Keratinocyte (primary cell): ENCODE results near the gene CFHR5. TPM values are rescaled to one million over a fixed set of nuclear protein-coding genes. Genes with fewer than 3 reads are reported as not detected.

Experiments
- DNase-seq: peaks from one replicate; pipeline ENCODE4 v3.0.0-alpha.2; 2011; ENCODE audit warnings: low read depth, missing footprints, low spot score
- FAIRE-seq: peaks from 2 replicates; lab custom pipeline; 2011; peaks lifted over from hg19 to GRCh38; lab: Jason Lieb, UNC
- H2AFZ ChIP-seq: 2 replicates; pipeline ENCODE4 v1.6.0; 2012; ENCODE audit warnings: low read length, control low read depth, inconsistent platforms; ENCODE audit not compliant: control insufficient read depth
- H3K27ac ChIP-seq: 2 replicates; pipeline ENCODE4 v1.5.1; 2011; ENCODE audit warnings: low read length; ENCODE audit not compliant: control insufficient read depth, insufficient read depth
- H3K27me3 ChIP-seq: 3 replicates; pipeline ENCODE4 v1.6.0; 2011; ENCODE audit warnings: low read length; ENCODE audit not compliant: control insufficient read depth, insufficient read depth; ENCODE audit errors: extremely low read depth
- H3K36me3 ChIP-seq, 2 experiments: 2 replicates in 1 of 2; 3 replicates in 1 of 2; pipeline ENCODE4 v1.5.1; 2011; ENCODE audit warnings: low read length in 2 of 2, mild to moderate bottlenecking in 1 of 2; ENCODE audit not compliant: control insufficient read depth in 2 of 2, insufficient read depth in 2 of 2; ENCODE audit errors: extremely low read depth in 1 of 2
- H3K4me1 ChIP-seq: 3 replicates; pipeline ENCODE4 v1.5.1; 2011; ENCODE audit warnings: low read length; ENCODE audit not compliant: control insufficient read depth, insufficient read depth; ENCODE audit errors: extremely low read depth
- H3K4me2 ChIP-seq: 3 replicates; pipeline ENCODE4 v1.6.0; 2011; ENCODE audit warnings: low read depth, low read length; ENCODE audit not compliant: control insufficient read depth, insufficient read depth; ENCODE audit errors: extremely low read depth
- H3K4me3 ChIP-seq, 3 experiments: fragments of 200-600 bp in 1 of 3; sonication (generic) in 1 of 3; 2 replicates in 2 of 3; 3 replicates in 1 of 3; pipeline ENCODE4 v1.5.1; 2011 to 2016; ENCODE audit warnings: low read length in 3 of 3, mild to moderate bottlenecking in 3 of 3, control low read depth in 2 of 3, inconsistent platforms in 1 of 3, low read depth in 1 of 3, mixed read lengths in 1 of 3, mixed run types in 1 of 3, moderate library complexity in 1 of 3; ENCODE audit not compliant: control insufficient read depth in 2 of 3, insufficient read depth in 2 of 3; ENCODE audit errors: extremely low read depth in 1 of 3
- H3K79me2 ChIP-seq: 2 replicates; pipeline ENCODE4 v1.6.0; 2012; ENCODE audit warnings: low read length; ENCODE audit not compliant: control insufficient read depth, insufficient read depth
- H3K9ac ChIP-seq: 3 replicates; pipeline ENCODE4 v1.6.0; 2011; ENCODE audit warnings: low read length; ENCODE audit not compliant: control insufficient read depth, insufficient read depth; ENCODE audit errors: extremely low read depth
- H3K9me1 ChIP-seq: 3 replicates; pipeline ENCODE4 v1.6.0; 2011; ENCODE audit warnings: low read length; ENCODE audit not compliant: control insufficient read depth, insufficient read depth; ENCODE audit errors: extremely low read depth
- H3K9me3 ChIP-seq: 2 replicates; pipeline ENCODE4 v1.5.1; 2012; ENCODE audit warnings: low read depth, low read length; ENCODE audit not compliant: control insufficient read depth
- H4K20me1 ChIP-seq: 3 replicates; pipeline ENCODE4 v1.6.0; 2011; ENCODE audit warnings: low read length; ENCODE audit not compliant: control insufficient read depth, insufficient read depth; ENCODE audit errors: extremely low read depth
- CTCF ChIP-seq, 3 experiments: IDR thresholded peaks in 1 of 3; conservative IDR thresholded peaks in 1 of 3; optimal IDR thresholded peaks in 1 of 3; 2 replicates in 2 of 3; 3 replicates in 1 of 3; pipeline versions ENCODE3 to v1.5.1; 2011; ENCODE audit warnings: low read length in 3 of 3, mild to moderate bottlenecking in 3 of 3, moderate library complexity in 2 of 3, control low read depth in 1 of 3, inconsistent platforms in 1 of 3; ENCODE audit not compliant: insufficient read depth in 2 of 3; ENCODE audit errors: extremely low read depth in 1 of 3
- EZH2 ChIP-seq: IDR thresholded peaks from one replicate; pipeline ENCODE4 v1.6.1; 2012; ENCODE audit warnings: inconsistent platforms, mild to moderate bottlenecking, low read length, moderate library complexity
- dilution Hi-C: fragments of 300-500 bp; cut with MboI; formaldehyde crosslinking; loops from one replicate; pipeline ENCODE4 v1.7.0; 2020; ENCODE audit warnings: low sequenced_read_pairs; ENCODE audit not compliant: extremely low pct_ligation_motif_present
- polyA plus RNA-seq, 5 experiments: library from polyadenylated mRNA; depleted of rRNA in 3 of 5; stranded (reverse) in 3 of 5; stranded (forward) in 1 of 5; unstranded in 1 of 5; fragments of >200 nt; gene quantifications; 1 replicate in 1 of 5; 2 replicates in 3 of 5; 3 replicates in 1 of 5; pipeline versions ENCODE4 v1.2.1 to v1.2.3, GENCODE V29; 2011 to 2012; ENCODE audit warnings: missing spikeins in 2 of 5, low read depth in 1 of 5, low replicate concordance in 1 of 5
- small RNA-seq, 3 experiments: library from RNA; depleted of rRNA; stranded (forward); fragments of <200 nt; gene quantifications; one replicate each; pipeline ENCODE3, GENCODE V24; 2012; ENCODE audit warnings: low read depth in 3 of 3, low replicate concordance in 1 of 3; ENCODE audit not compliant: insufficient read length in 3 of 3

CFHR5 gene
- polyA plus RNA-seq, 1 donor (not counting 4 experiments of a cell fraction or from before 2014, with no cell fraction given) = not detected

GRCh38 chr1:197042676-197043341, 65.5 kb downstream of the CFHR5 start:
- Histone ChIP-seq H3K4me3 (no peak overlapping the region), H3K36me3 (no peaks in the 10 kb centered on the region), H4K20me1 (no peaks in the 10 kb centered on the region), H3K9ac (no peak overlapping the region), H3K4me2 (no peak overlapping the region), H3K79me2 (no peaks in the 10 kb centered on the region), H3K27me3 (no peaks in the 10 kb centered on the region), H2AFZ (no peak overlapping the region), H3K9me1 (no peaks in the 10 kb centered on the region), H3K27ac (no peak overlapping the region), H3K4me1 (peaks cover 2% of the 10 kb centered on the region), H3K9me3 (no peaks in the 10 kb centered on the region)
- TF ChIP-seq EZH2 (no peak), CTCF (optimal IDR thresholded peaks at IDR 0.05 in 1 of 3, IDR thresholded peaks at IDR 0.05 in 1 of 3, conservative IDR thresholded peaks at IDR 0.05 in 1 of 3; ENCODE audit: extremely low read depth in 1 of 3, insufficient read depth in 2 of 3, low read length in 3 of 3) (no peak)
- FAIRE-seq (no peak), DNase-seq (no peak)
- dilution Hi-C loops = no loop called here

GRCh38 chr1:197049100-197049499, 71.7 kb downstream of the CFHR5 start:
- Histone ChIP-seq H3K4me2 (no peak overlapping the region), H3K36me3 (no peaks in the 10 kb centered on the region), H3K9me1 (no peaks in the 10 kb centered on the region), H3K27ac (no peak overlapping the region), H3K4me1 (no peaks in the 10 kb centered on the region), H3K27me3 (no peaks in the 10 kb centered on the region), H3K4me3 (no peak overlapping the region), H3K9ac (no peak overlapping the region), H2AFZ (no peak overlapping the region), H4K20me1 (no peaks in the 10 kb centered on the region), H3K79me2 (no peaks in the 10 kb centered on the region), H3K9me3 (no peaks in the 10 kb centered on the region)
- no peak for TF ChIP-seq CTCF (optimal IDR thresholded peaks at IDR 0.05 in 1 of 3, IDR thresholded peaks at IDR 0.05 in 1 of 3, conservative IDR thresholded peaks at IDR 0.05 in 1 of 3; ENCODE audit: extremely low read depth in 1 of 3, insufficient read depth in 2 of 3, low read length in 3 of 3)
- FAIRE-seq (no peak), DNase-seq (no peak)
- dilution Hi-C loops = no loop called here

Small RNAs within 50 kb of the gene (small RNA-seq; reads per million reads assigned to genes)
- gene AL139418.1 = 0 reads per million in 3 experiments

Other genes with a start within 250 kb of the CFHR5 start
- gene CFHR3, start 202.7 kb upstream of the CFHR5 start, polyA plus RNA-seq = not detected in 3 replicates
- gene CFHR1, start 157.8 kb upstream of the CFHR5 start, polyA plus RNA-seq = not detected in 3 replicates
- not detected in 3 replicates for gene CFHR4, start 89.5 kb upstream of the CFHR5 start, polyA plus RNA-seq
- gene CFHR2, start 33.8 kb upstream of the CFHR5 start, polyA plus RNA-seq = not detected in 3 replicates
- not detected in 3 replicates for gene F13B, start 89.7 kb downstream of the CFHR5 start, polyA plus RNA-seq
- 2.1 to 10.0 TPM (median 5.3 TPM) in 3 replicates for gene ASPM, start 169.1 kb downstream of the CFHR5 start, polyA plus RNA-seq
- gene ZBTB41, start 223.7 kb downstream of the CFHR5 start, polyA plus RNA-seq = 3.5 to 5.2 TPM (median 4.1 TPM) in 3 replicates